ENCODE data around the gene CLDN9. TPM values are rescaled to one million over a fixed set of nuclear protein-coding genes. Genes with fewer than 3 reads are reported as not detected.

CLDN9 gene
- total and polyA plus RNA-seq, 9 of the 15 experiments (the other 6 are each of a cell fraction or from before 2014, with no cell fraction given), result 0.12 to 0.44 (median 0.22) TPM; not detected in 4

DNA sequence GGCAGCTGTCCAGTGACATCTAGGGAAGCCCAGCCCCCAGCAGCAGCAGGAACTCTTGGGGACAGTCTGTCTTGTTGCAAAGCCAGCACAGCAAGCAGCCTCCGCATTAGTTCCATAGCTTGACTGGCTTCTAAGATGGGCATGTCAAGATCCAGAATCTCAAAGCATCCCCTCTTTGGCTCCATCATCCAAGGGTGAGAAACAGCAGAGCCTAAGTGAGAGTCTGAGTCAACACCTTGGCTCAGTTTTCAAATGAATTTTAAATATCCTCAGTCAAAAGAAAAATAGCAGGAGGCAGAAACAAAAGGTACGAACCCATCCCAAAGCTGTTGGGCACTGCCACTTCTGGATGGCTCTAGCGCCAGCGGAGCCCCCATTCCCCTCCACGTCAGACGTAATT, 2.2 kb downstream of the CLDN9 start:
- Histone ChIP-seq H3K9me1 (ENCODE audit: control insufficient read depth, insufficient read depth, low read length) (peaks cover 3% of the 10 kb centered on the region), H3K27ac (ENCODE audit: extremely low read depth, low read depth, low read length) (no peak overlapping the region), H3K36me3 (ENCODE audit: control insufficient read depth, insufficient read depth, low read length) (no peaks in the 10 kb centered on the region), H3K79me2 (ENCODE audit: control insufficient read depth, insufficient read depth, low read length) (no peaks in the 10 kb centered on the region), H3K9ac (ENCODE audit: insufficient read depth in 1 of 2, low read depth in 2 of 2, low read length in 2 of 2) (peak overlapping the region in 1 of 2 experiments; percentile 4; a peak in 1 of 4 replicates), H3K4me3 (no peak overlapping the region), H3K27me3 (ENCODE audit: control insufficient read depth in 2 of 2, insufficient read depth in 2 of 2, low read length in 2 of 2) (no peaks in the 10 kb centered on the region), H3K4me2 (ENCODE audit: insufficient read depth, low read length) (no peak overlapping the region), H3K4me1 (replicated peaks in 1 of 2; ENCODE audit: control insufficient read depth in 2 of 2, insufficient read depth in 2 of 2, low read length in 2 of 2) (peaks cover 24 to 83% of the 10 kb centered on the region in 2 experiments), H4K20me1 (replicated peaks; ENCODE audit: control insufficient read depth, insufficient read depth, low read length) (no peaks in the 10 kb centered on the region), H2AFZ (ENCODE audit: low read depth, low read length) (no peak overlapping the region), H3K9me3 (replicated peaks; ENCODE audit: control insufficient read depth, insufficient read depth, low read depth, low read length) (no peaks in the 10 kb centered on the region)
- no peak for DNase-seq (ENCODE audit: extremely low read depth in 1 of 4, low spot score in 3 of 4)
- ChIA-PET CTCF (ENCODE audit: low intra/inter-chr PET ratio) (no interaction called here), POLR2A (interaction anchor here (0.9 kb wide), 1 partner anchor 21 kb away, joined by 3 read pairs; no protein-coding TSS in a partner anchor)
- BruUV-seq (replicated peaks), result no TSS peak
- no peak for FAIRE-seq
- WGBS (ENCODE audit: insufficient coverage, low coverage, missing lambda C conversion rate), result 82% methylated on average over 6 of the region's 6 CpGs
- in situ Hi-C loops (cut with MboI), result no loop called here
- ATAC-seq, result no peak
- TF ChIP-seq STAT5A (IDR thresholded peaks at IDR 0.05; ENCODE audit: borderline replicate concordance, low read length), result no peak
- no peak for TF ChIP-seq ZNF384 (IDR thresholded peaks at IDR 0.05; ENCODE audit: low read depth, low read length)
- TF ChIP-seq KLF16 (IDR thresholded peaks at IDR 0.05), result no peak
- no peak for TF ChIP-seq ZNF212 (CRISPR knock-in tag; IDR thresholded peaks at IDR 0.05)
- no peak for TF ChIP-seq WHSC1 (IDR thresholded peaks at IDR 0.05; ENCODE audit: low read length)
- TF ChIP-seq, protein P1, sequence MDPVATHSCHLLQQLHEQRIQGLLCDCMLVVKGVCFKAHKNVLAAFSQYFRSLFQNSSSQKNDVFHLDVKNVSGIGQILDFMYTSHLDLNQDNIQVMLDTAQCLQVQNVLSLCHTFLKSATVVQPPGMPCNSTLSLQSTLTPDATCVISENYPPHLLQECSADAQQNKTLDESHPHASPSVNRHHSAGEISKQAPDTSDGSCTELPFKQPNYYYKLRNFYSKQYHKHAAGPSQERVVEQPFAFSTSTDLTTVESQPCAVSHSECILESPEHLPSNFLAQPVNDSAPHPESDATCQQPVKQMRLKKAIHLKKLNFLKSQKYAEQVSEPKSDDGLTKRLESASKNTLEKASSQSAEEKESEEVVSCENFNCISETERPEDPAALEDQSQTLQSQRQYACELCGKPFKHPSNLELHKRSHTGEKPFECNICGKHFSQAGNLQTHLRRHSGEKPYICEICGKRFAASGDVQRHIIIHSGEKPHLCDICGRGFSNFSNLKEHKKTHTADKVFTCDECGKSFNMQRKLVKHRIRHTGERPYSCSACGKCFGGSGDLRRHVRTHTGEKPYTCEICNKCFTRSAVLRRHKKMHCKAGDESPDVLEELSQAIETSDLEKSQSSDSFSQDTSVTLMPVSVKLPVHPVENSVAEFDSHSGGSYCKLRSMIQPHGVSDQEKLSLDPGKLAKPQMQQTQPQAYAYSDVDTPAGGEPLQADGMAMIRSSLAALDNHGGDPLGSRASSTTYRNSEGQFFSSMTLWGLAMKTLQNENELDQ (CRISPR knock-in tag; IDR thresholded peaks at IDR 0.05; ENCODE audit: borderline replicate concordance), result no peak
- no peak for TF ChIP-seq SLC30A9 (CRISPR knock-in tag; IDR thresholded peaks at IDR 0.05)
- TF ChIP-seq ZC3H8 (IDR thresholded peaks at IDR 0.05), result no peak
- no peak for TF ChIP-seq ZNF696 (CRISPR knock-in tag; conservative IDR thresholded peaks at IDR 0.05)
- no peak for TF ChIP-seq ATF7 (IDR thresholded peaks at IDR 0.05)
- no peak for TF ChIP-seq ZEB2 (IDR thresholded peaks at IDR 0.05)
- TF ChIP-seq MAZ (CRISPR knock-in tag; conservative IDR thresholded peaks at IDR 0.05 in 1 of 2, IDR thresholded peaks at IDR 0.05 in 1 of 2), result no peak
- no peak for TF ChIP-seq RBM34 (IDR thresholded peaks at IDR 0.05; ENCODE audit: borderline replicate concordance, insufficient read depth, low read length)
- TF ChIP-seq DACH1 (IDR thresholded peaks at IDR 0.05; ENCODE audit: partially characterized antibody), result no peak
- no peak for TF ChIP-seq TRIM24 (IDR thresholded peaks at IDR 0.05)
- no peak for TF ChIP-seq CBFA2T3 (IDR thresholded peaks at IDR 0.05)
- intact Hi-C loops (cut with micrococcal nuclease), result no loop called here
